CD8-positive, alpha-beta memory T cell (primary cell): ENCODE data around the gene POLG2. TPM values are rescaled to one million over a fixed set of nuclear protein-coding genes. Genes with fewer than 3 reads are reported as not detected.

Source experiments
- CTCF ChIA-PET: fragments of 350-600 bp; sonication (Branson Sonifier 250); formaldehyde crosslinking; loops from one replicate; lab custom pipeline; 2021; ENCODE audit warnings: antibody characterized with exemption; lab: Charles Lee
- POLR2A ChIA-PET: fragments of 350-600 bp; sonication (Branson Sonifier 250); formaldehyde crosslinking; loops from one replicate; lab custom pipeline; 2021; ENCODE audit warnings: antibody characterized with exemption; lab: Charles Lee
- DNase-seq, 5 donors: peaks; one replicate each; pipeline versions ENCODE4 v3.0.0 to v3.0.0-alpha.2; 2020 to 2022; ENCODE audit warnings: mixed read lengths in 1 of 5
- H3K27ac ChIP-seq: one replicate; pipeline ENCODE4 v1.7.0; 2013; ENCODE audit warnings: low read depth, mild to moderate bottlenecking, low read length, moderate library complexity
- H3K27me3 ChIP-seq: 2 replicates; pipeline ENCODE4 v1.7.0; 2013; ENCODE audit warnings: low read length, mild to moderate bottlenecking; ENCODE audit not compliant: insufficient read depth, poor library complexity, severe bottlenecking
- H3K36me3 ChIP-seq: 2 replicates; pipeline ENCODE4 v1.7.0; 2013; ENCODE audit warnings: mild to moderate bottlenecking, low read length, moderate library complexity; ENCODE audit not compliant: insufficient read depth
- H3K4me1 ChIP-seq: 2 replicates; pipeline ENCODE4 v1.7.0; 2013; ENCODE audit warnings: mild to moderate bottlenecking, low read length, moderate library complexity; ENCODE audit not compliant: insufficient read depth
- H3K4me3 ChIP-seq: 2 replicates; pipeline ENCODE4 v1.7.0; 2013; ENCODE audit warnings: mild to moderate bottlenecking, low read length
- H3K9me3 ChIP-seq: 2 replicates; pipeline ENCODE4 v1.7.0; 2013; ENCODE audit warnings: mild to moderate bottlenecking, low read length
- H3K27ac Mint-ChIP-seq, 8 donors: one replicate each; pipeline ENCODE4 v1.8.0; 2020 to 2021; ENCODE audit warnings: mixed read lengths in 8 of 8, mild to moderate bottlenecking in 6 of 8, inconsistent platforms in 3 of 8, moderate library complexity in 3 of 8
- H3K27me3 Mint-ChIP-seq, 2 donors: one replicate each; pipeline ENCODE4 v1.8.0; 2020 to 2021; ENCODE audit warnings: mixed read lengths in 2 of 2, mild to moderate bottlenecking in 1 of 2, moderate library complexity in 1 of 2
- H3K36me3 Mint-ChIP-seq, 3 donors: one replicate each; pipeline ENCODE4 v1.8.0; 2020 to 2021; ENCODE audit warnings: mixed read lengths in 3 of 3, inconsistent platforms in 1 of 3, mild to moderate bottlenecking in 1 of 3
- H3K4me1 Mint-ChIP-seq, 3 donors: one replicate each; pipeline ENCODE4 v1.8.0; 2020 to 2021; ENCODE audit warnings: mixed read lengths in 3 of 3, inconsistent platforms in 1 of 3, mild to moderate bottlenecking in 1 of 3
- H3K4me3 Mint-ChIP-seq, 7 donors: one replicate each; pipeline ENCODE4 v1.8.0; 2020 to 2021; ENCODE audit warnings: mixed read lengths in 7 of 7, mild to moderate bottlenecking in 6 of 7, moderate library complexity in 4 of 7, inconsistent platforms in 2 of 7
- H3K9me3 Mint-ChIP-seq, 5 donors: one replicate each; pipeline ENCODE4 v1.8.0; 2020 to 2022; ENCODE audit warnings: mixed read lengths in 5 of 5, mild to moderate bottlenecking in 3 of 5, moderate library complexity in 2 of 5, inconsistent platforms in 1 of 5
- polyA plus RNA-seq: library from polyadenylated mRNA; unstranded; fragments of 300-500 nt; fragmentation: Illumina TruSeq; gene quantifications from one replicate; pipeline ENCODE4 v1.2.3, GENCODE V29; 2021
- total RNA-seq, 2 experiments: library from RNA; stranded (reverse); gene quantifications; one replicate each; pipeline ENCODE4 v1.2.3, GENCODE V29; 2021

The POLG2 gene
- total RNA-seq = 10 to 100 TPM; 26.4 to 26.5 TPM
- polyA plus RNA-seq = 5.3 TPM

GRCh38 chr17:64496786-64497564 is at the start of gene POLG2:
Gene POLG2 (minus strand): TSS chr17:64497054. CDS start chr17:64496968, 86 bp downstream.
- H3K27ac ChIP-seq = peak within 1 kb of the TSS; percentile 76
- peaks cover 39% of the 10 kb centered on the region for H3K36me3 ChIP-seq
- H3K36me3 Mint-ChIP-seq = peaks cover 14 to 71% (median 27%) of the 10 kb centered on the region in 3 donors
- H3K9me3 ChIP-seq = no peaks in the 10 kb centered on the region
- H3K9me3 Mint-ChIP-seq = no peaks in the 10 kb centered on the region
- H3K27ac Mint-ChIP-seq = peak within 1 kb of the TSS; percentile 94 to 99 (median 99)
- H3K4me3 ChIP-seq = peak within 1 kb of the TSS; percentile 90
- ChIA-PET POLR2A (interaction anchor here (0.5 to 2.8 kb wide), 6 partner anchors 9 to 1773 kb away, joined by 3 to 168 read pairs (median 5); partner anchors contain the start of genes CEP95 and DDX5), CTCF (interaction anchor here (0.6 to 3.9 kb wide), 6 partner anchors 9 to 152 kb away, joined by 3 to 37 read pairs (median 3); partner anchors contain the start of genes CEP95 and DDX5)
- peak within 1 kb of the TSS; percentile 97 to 100 (median 100) for H3K4me3 Mint-ChIP-seq
- H3K4me1 ChIP-seq = peaks cover 65% of the 10 kb centered on the region
- H3K27me3 Mint-ChIP-seq = peaks cover 0 to 15% of the 10 kb centered on the region in 2 donors
- H3K27me3 ChIP-seq = no peaks in the 10 kb centered on the region
- H3K4me1 Mint-ChIP-seq = peaks cover 69 to 90% (median 88%) of the 10 kb centered on the region in 3 donors
- DNase-seq = peak; percentile 95 to 98 (median 96)

- Mint-ChIP-seq H3K9me3 (no peaks in the 10 kb centered on the region), H3K36me3 (peaks cover 0 to 73% (median 2%) of the 10 kb centered on the region in 3 donors), H3K27me3 (no peaks in the 10 kb centered on the region), H3K4me3 (no peak overlapping the region), H3K4me1 (no peaks in the 10 kb centered on the region), H3K27ac (peak overlapping the region in 1 of 8 donors; percentile 42)
- Histone ChIP-seq H3K36me3 (peaks cover 19% of the 10 kb centered on the region), H3K27me3 (no peaks in the 10 kb centered on the region), H3K27ac (no peak overlapping the region), H3K4me1 (no peaks in the 10 kb centered on the region), H3K4me3 (no peak overlapping the region), H3K9me3 (no peaks in the 10 kb centered on the region)
- no peak for DNase-seq
- ChIA-PET CTCF (interaction anchor here (1.0 to 1.1 kb wide), 2 partner anchors 104 to 126 kb away, joined by 3 to 4 read pairs; no protein-coding TSS in a partner anchor), POLR2A (interaction anchor here (0.6 to 0.7 kb wide), 2 partner anchors 9 to 161 kb away, joined by 4 read pairs; no protein-coding TSS in a partner anchor)
These were observed 47.9 kb upstream of the POLG2 start for GRCh38 chr17:64544742-64545141.

- Histone ChIP-seq H3K27ac (no peak overlapping the region), H3K4me1 (no peaks in the 10 kb centered on the region), H3K36me3 (peaks cover 23% of the 10 kb centered on the region), H3K4me3 (no peak overlapping the region), H3K9me3 (no peaks in the 10 kb centered on the region), H3K27me3 (no peaks in the 10 kb centered on the region)
- peaks cover 0 to 73% (median 7%) of the 10 kb centered on the region in 3 donors for H3K36me3 Mint-ChIP-seq
- no peak overlapping the region for H3K4me3 Mint-ChIP-seq
- DNase-seq = no peak
- H3K27ac Mint-ChIP-seq = peak overlapping the region in 4 of 8 donors; percentile 27 to 83 (median 53)
- H3K4me1 Mint-ChIP-seq = no peaks in the 10 kb centered on the region
- ChIA-PET CTCF (no interaction called here), POLR2A (interaction anchor here (0.5 kb wide), 1 partner anchor 144 kb away, joined by 4 read pairs; no protein-coding TSS in a partner anchor)
- H3K9me3 Mint-ChIP-seq = no peaks in the 10 kb centered on the region
- no peaks in the 10 kb centered on the region for H3K27me3 Mint-ChIP-seq
These were observed 43.4 kb upstream of the POLG2 start for GRCh38 chr17:64540118-64540776.

- Histone ChIP-seq H3K4me3 (no peak overlapping the region), H3K27ac (no peak overlapping the region), H3K36me3 (peaks cover 33% of the 10 kb centered on the region), H3K9me3 (no peaks in the 10 kb centered on the region), H3K4me1 (no peaks in the 10 kb centered on the region), H3K27me3 (no peaks in the 10 kb centered on the region)
- Mint-ChIP-seq H3K4me1 (no peaks in the 10 kb centered on the region), H3K27me3 (no peaks in the 10 kb centered on the region), H3K9me3 (no peaks in the 10 kb centered on the region), H3K4me3 (no peak overlapping the region), H3K36me3 (peaks cover 0 to 74% (median 7%) of the 10 kb centered on the region in 3 donors), H3K27ac (peak overlapping the region in 5 of 8 donors; percentile 6 to 85 (median 70))
- DNase-seq = peak in 1 of 5 donors; percentile 1
- ChIA-PET POLR2A (no interaction called here), CTCF (no interaction called here)
These were observed 41.8 kb upstream of the POLG2 start for GRCh38 chr17:64538508-64539130.

- H3K27ac Mint-ChIP-seq = peak overlapping the region in 3 of 8 donors; percentile 20 to 72 (median 33)
- Histone ChIP-seq H3K4me3 (no peak overlapping the region), H3K4me1 (no peaks in the 10 kb centered on the region), H3K27ac (no peak overlapping the region), H3K9me3 (no peaks in the 10 kb centered on the region), H3K36me3 (peaks cover 37% of the 10 kb centered on the region), H3K27me3 (no peaks in the 10 kb centered on the region)
- POLR2A ChIA-PET = interaction anchor here (0.6 kb wide), 1 partner anchor 103 kb away, joined by 3 read pairs; no protein-coding TSS in a partner anchor
- CTCF ChIA-PET = no interaction called here
- H3K4me3 Mint-ChIP-seq = no peak overlapping the region
- peaks cover 5 to 79% (median 12%) of the 10 kb centered on the region in 3 donors for H3K36me3 Mint-ChIP-seq
- no peaks in the 10 kb centered on the region for H3K9me3 Mint-ChIP-seq
- no peak for DNase-seq
- no peaks in the 10 kb centered on the region for H3K27me3 Mint-ChIP-seq
- H3K4me1 Mint-ChIP-seq = no peaks in the 10 kb centered on the region
These were observed 40.6 kb upstream of the POLG2 start for GRCh38 chr17:64537488-64537887.

GRCh38 chr17:64536913-64537312 is 40.1 kb upstream of the POLG2 start:
- H3K27ac ChIP-seq = no peak overlapping the region
- peaks cover 5 to 79% (median 15%) of the 10 kb centered on the region in 3 donors for H3K36me3 Mint-ChIP-seq
- ChIA-PET CTCF (no interaction called here), POLR2A (no interaction called here)
- no peaks in the 10 kb centered on the region for H3K4me1 Mint-ChIP-seq
- H3K4me1 ChIP-seq = no peaks in the 10 kb centered on the region
- no peak for DNase-seq
- H3K27me3 ChIP-seq = no peaks in the 10 kb centered on the region
- peaks cover 42% of the 10 kb centered on the region for H3K36me3 ChIP-seq
- no peaks in the 10 kb centered on the region for H3K9me3 ChIP-seq
- no peaks in the 10 kb centered on the region for H3K27me3 Mint-ChIP-seq
- H3K27ac Mint-ChIP-seq = peak overlapping the region in 2 of 8 donors; percentile 20 to 72
- no peak overlapping the region for H3K4me3 Mint-ChIP-seq
- no peak overlapping the region for H3K4me3 ChIP-seq
- no peaks in the 10 kb centered on the region for H3K9me3 Mint-ChIP-seq

- Histone ChIP-seq H3K27me3 (no peaks in the 10 kb centered on the region), H3K4me3 (no peak overlapping the region), H3K9me3 (no peaks in the 10 kb centered on the region), H3K36me3 (peaks cover 57% of the 10 kb centered on the region), H3K27ac (no peak overlapping the region), H3K4me1 (no peaks in the 10 kb centered on the region)
- POLR2A ChIA-PET = no interaction called here
- Mint-ChIP-seq H3K4me3 (no peak overlapping the region), H3K36me3 (peaks cover 5 to 88% (median 19%) of the 10 kb centered on the region in 3 donors), H3K9me3 (no peaks in the 10 kb centered on the region), H3K4me1 (no peaks in the 10 kb centered on the region), H3K27ac (peak overlapping the region in 1 of 8 donors; percentile 36), H3K27me3 (no peaks in the 10 kb centered on the region)
- CTCF ChIA-PET = interaction anchor here (0.9 to 1.2 kb wide), 2 partner anchors 115 to 118 kb away, joined by 3 read pairs; no protein-coding TSS in a partner anchor
- no peak for DNase-seq
These were observed 38.5 kb upstream of the POLG2 start for GRCh38 chr17:64535357-64535756.
